Smooth muscle cell (in vitro differentiated cells): Measurements from ENCODE around the gene ADAMTSL5. TPM values are rescaled to one million over a fixed set of nuclear protein-coding genes. Genes with fewer than 3 reads are reported as not detected.
A peak's percentile ranks its signal among the peaks of the same experiment; 100 is the strongest.

Experiments used
- DNase-seq: peaks from one replicate; lab custom pipeline; 2025; ENCODE audit not compliant: unreplicated experiment; lab: John Stamatoyannopoulos, UW
- H2AFZ ChIP-seq: fragments of 200-600 bp; sonication (generic); 2 replicates; pipeline ENCODE4 v1.6.0; 2016; ENCODE audit warnings: antibody characterized with exemption, low read depth, mild to moderate bottlenecking
- H3F3A ChIP-seq: fragments of 200-600 bp; sonication (generic); 2 replicates; pipeline ENCODE4 v1.6.0; 2017; ENCODE audit warnings: antibody characterized with exemption, low read depth
- H3K27ac ChIP-seq: fragments of 200-600 bp; sonication (generic); 2 replicates; pipeline ENCODE4 v1.5.1; 2016; ENCODE audit warnings: low read depth, mild to moderate bottlenecking
- H3K27me3 ChIP-seq: fragments of 200-600 bp; sonication (generic); 2 replicates; pipeline ENCODE4 v1.6.1; 2016; ENCODE audit warnings: low read depth, mild to moderate bottlenecking
- H3K36me3 ChIP-seq: fragments of 200-600 bp; sonication (generic); 2 replicates; pipeline ENCODE4 v1.5.1; 2016; ENCODE audit warnings: low read depth
- H3K4me1 ChIP-seq: fragments of 200-600 bp; sonication (generic); 2 replicates; pipeline ENCODE4 v1.5.1; 2016; ENCODE audit warnings: low read depth
- H3K4me2 ChIP-seq: fragments of 200-600 bp; sonication (generic); 2 replicates; pipeline ENCODE4 v1.6.0; 2016; ENCODE audit warnings: mild to moderate bottlenecking
- H3K4me3 ChIP-seq: fragments of 200-600 bp; sonication (generic); 2 replicates; pipeline ENCODE4 v1.5.1; 2016; ENCODE audit warnings: mild to moderate bottlenecking
- H3K79me2 ChIP-seq: fragments of 200-600 bp; sonication (generic); 2 replicates; pipeline ENCODE4 v1.6.0; 2016; ENCODE audit warnings: low read depth, mild to moderate bottlenecking
- H3K9ac ChIP-seq: fragments of 200-600 bp; sonication (generic); 2 replicates; pipeline ENCODE4 v1.6.0; 2016; ENCODE audit warnings: low read depth
- H3K9me3 ChIP-seq: fragments of 200-600 bp; sonication (generic); replicated peaks from 2 replicates; pipeline ENCODE4 v1.5.1; 2016; ENCODE audit warnings: low read depth
- H4K20me1 ChIP-seq: fragments of 200-600 bp; sonication (generic); 2 replicates; pipeline ENCODE4 v1.6.0; 2016; ENCODE audit warnings: low read depth
- WGBS: methylation state at CpG from one replicate; pipeline ENCODE4 v1.1.7; 2016; ENCODE audit warnings: low lambda C conversion rate; 5-methylcytosine and 5-hydroxymethylcytosine counted together
- polyA plus RNA-seq: library from polyadenylated mRNA; unstranded; fragments of >200 nt; fragmentation: Nextera tagmentation; extraction: Ambion mirVana; gene quantifications from 2 replicates; pipeline ENCODE4 v1.2.1, GENCODE V29; 2016
- total RNA-seq: library from RNA; depleted of rRNA; stranded (reverse); fragments of >200 nt; gene quantifications from 2 replicates; pipeline ENCODE4 v1.2.3, GENCODE V29; 2014
- TF ChIP-seq, protein P1 (sequence below): fragments of 200-600 bp; sonication (generic); IDR thresholded peaks from 2 replicates; pipeline ENCODE4 v1.5.1; 2017; ENCODE audit warnings: borderline replicate concordance, mild to moderate bottlenecking, antibody characterized with exemption; ENCODE audit not compliant: insufficient read depth, poor library complexity, severe bottlenecking

ADAMTSL5 gene, protein sequence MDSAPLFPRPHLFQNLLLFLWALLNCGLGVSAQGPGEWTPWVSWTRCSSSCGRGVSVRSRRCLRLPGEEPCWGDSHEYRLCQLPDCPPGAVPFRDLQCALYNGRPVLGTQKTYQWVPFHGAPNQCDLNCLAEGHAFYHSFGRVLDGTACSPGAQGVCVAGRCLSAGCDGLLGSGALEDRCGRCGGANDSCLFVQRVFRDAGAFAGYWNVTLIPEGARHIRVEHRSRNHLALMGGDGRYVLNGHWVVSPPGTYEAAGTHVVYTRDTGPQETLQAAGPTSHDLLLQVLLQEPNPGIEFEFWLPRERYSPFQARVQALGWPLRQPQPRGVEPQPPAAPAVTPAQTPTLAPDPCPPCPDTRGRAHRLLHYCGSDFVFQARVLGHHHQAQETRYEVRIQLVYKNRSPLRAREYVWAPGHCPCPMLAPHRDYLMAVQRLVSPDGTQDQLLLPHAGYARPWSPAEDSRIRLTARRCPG
- total RNA-seq (11.1 and 16.4 TPM in 2 replicates), polyA plus RNA-seq (24.3 and 37.6 TPM in 2 replicates)

DNA sequence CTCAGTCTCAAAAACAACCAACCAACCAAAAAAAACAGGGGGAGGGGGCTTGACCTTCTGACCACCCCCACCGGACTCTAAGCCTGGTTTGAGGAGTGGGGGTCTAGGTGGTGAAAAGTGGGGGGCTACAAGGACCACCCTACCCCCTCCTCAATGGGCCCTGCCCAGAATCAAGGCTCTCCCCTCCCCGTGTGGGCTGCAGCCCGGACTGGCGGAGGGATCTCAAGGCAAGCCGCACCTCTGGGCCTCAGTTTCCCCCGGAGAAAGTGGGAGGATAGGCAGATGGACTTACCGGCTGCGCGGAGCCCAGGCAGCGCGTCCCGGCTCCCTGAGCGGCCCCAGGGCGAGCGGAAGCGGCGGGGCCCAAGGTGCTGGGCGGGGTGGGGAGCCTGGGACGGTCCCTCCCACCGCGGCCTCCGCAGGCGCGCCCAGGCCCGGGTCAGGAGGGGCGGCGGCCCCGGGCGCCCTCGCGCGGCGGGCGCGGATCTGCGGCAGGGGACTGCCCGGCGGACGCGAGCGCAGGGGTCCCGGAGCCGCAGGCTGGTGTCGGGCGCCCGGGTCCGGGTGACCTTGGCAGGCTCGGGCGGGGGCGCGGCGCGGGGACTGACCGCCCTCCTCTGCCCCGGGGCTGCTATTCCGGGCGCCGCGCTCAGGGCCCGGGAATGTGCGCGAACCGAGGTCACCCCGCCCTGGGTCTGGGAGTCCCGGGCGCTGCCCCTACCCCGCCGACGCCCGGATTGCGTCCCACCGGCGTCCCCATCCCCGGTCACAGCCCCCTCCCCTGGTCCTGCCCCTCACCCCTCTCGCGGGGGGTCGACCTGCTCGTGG lies at the start of gene ADAMTSL5:
Gene ADAMTSL5 (minus strand): TSS at position 349 of the 828 bp plus-strand sequence. CDS start 2,076 bp downstream, outside the sequence.
- Histone ChIP-seq H3K27ac (peak within 1 kb of the TSS; percentile 82), H3K9ac (peak within 1 kb of the TSS; percentile 93), H3K4me1 (peaks cover 11% of the 10 kb centered on the region), H3K9me3 (no peaks in the 10 kb centered on the region), H3F3A (peaks cover 16% of the 10 kb centered on the region), H3K27me3 (no peaks in the 10 kb centered on the region), H3K79me2 (no peaks in the 10 kb centered on the region), H3K36me3 (no peaks in the 10 kb centered on the region), H3K4me2 (peak within 1 kb of the TSS; percentile 95), H2AFZ (peak within 1 kb of the TSS; percentile 66), H4K20me1 (no peaks in the 10 kb centered on the region), H3K4me3 (peak within 1 kb of the TSS; percentile 80)
- TF ChIP-seq, protein P1, sequence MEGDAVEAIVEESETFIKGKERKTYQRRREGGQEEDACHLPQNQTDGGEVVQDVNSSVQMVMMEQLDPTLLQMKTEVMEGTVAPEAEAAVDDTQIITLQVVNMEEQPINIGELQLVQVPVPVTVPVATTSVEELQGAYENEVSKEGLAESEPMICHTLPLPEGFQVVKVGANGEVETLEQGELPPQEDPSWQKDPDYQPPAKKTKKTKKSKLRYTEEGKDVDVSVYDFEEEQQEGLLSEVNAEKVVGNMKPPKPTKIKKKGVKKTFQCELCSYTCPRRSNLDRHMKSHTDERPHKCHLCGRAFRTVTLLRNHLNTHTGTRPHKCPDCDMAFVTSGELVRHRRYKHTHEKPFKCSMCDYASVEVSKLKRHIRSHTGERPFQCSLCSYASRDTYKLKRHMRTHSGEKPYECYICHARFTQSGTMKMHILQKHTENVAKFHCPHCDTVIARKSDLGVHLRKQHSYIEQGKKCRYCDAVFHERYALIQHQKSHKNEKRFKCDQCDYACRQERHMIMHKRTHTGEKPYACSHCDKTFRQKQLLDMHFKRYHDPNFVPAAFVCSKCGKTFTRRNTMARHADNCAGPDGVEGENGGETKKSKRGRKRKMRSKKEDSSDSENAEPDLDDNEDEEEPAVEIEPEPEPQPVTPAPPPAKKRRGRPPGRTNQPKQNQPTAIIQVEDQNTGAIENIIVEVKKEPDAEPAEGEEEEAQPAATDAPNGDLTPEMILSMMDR: peak; percentile 11
- DNase-seq: peak; percentile 72
- 7% methylated on average over 41 of the region's 78 CpGs for WGBS

- Histone ChIP-seq H3F3A (no peaks in the 10 kb centered on the region), H3K9me3 (no peaks in the 10 kb centered on the region), H3K4me3 (no peak overlapping the region), H4K20me1 (peaks cover 100% of the 10 kb centered on the region), H3K4me2 (no peak overlapping the region), H3K79me2 (peaks cover 90% of the 10 kb centered on the region), H3K9ac (no peak overlapping the region), H2AFZ (no peak overlapping the region), H3K27ac (no peak overlapping the region), H3K36me3 (no peaks in the 10 kb centered on the region), H3K4me1 (peaks cover 11% of the 10 kb centered on the region), H3K27me3 (no peaks in the 10 kb centered on the region)
- TF ChIP-seq, protein P1: no peak
- 97% methylated on average over 17 of the region's 17 CpGs for WGBS
- no peak for DNase-seq
Observed at GRCh38 chr19:1561236-1561842, 48.5 kb upstream of the ADAMTSL5 start.

GRCh38 chr19:1560286-1560882 lies 47.6 kb upstream of the ADAMTSL5 start:
- no peak overlapping the region for H3K9ac ChIP-seq
- no peaks in the 10 kb centered on the region for H3K9me3 ChIP-seq
- H3K27me3 ChIP-seq: no peaks in the 10 kb centered on the region
- no peak for DNase-seq
- no peaks in the 10 kb centered on the region for H3F3A ChIP-seq
- WGBS: 93% methylated on average over 25 of the region's 25 CpGs
- H3K4me3 ChIP-seq: no peak overlapping the region
- peaks cover 82% of the 10 kb centered on the region for H3K79me2 ChIP-seq
- H2AFZ ChIP-seq: no peak overlapping the region
- TF ChIP-seq, protein P1: no peak
- no peak overlapping the region for H3K27ac ChIP-seq
- H3K4me1 ChIP-seq: peaks cover 4% of the 10 kb centered on the region
- H4K20me1 ChIP-seq: peaks cover 94% of the 10 kb centered on the region
- H3K36me3 ChIP-seq: no peaks in the 10 kb centered on the region
- no peak overlapping the region for H3K4me2 ChIP-seq
